ENCODE data around the gene SLC34A3. TPM values are rescaled to one million over a fixed set of nuclear protein-coding genes. Genes with fewer than 3 reads are reported as not detected.
A peak's percentile ranks its signal among the peaks of the same experiment; 100 is the strongest.
"Not testable (repeated sequence)": the region's sequence is repeated elsewhere in the genome, so short reads cannot be mapped to it uniquely, and the experiment has no call there.

Gene SLC34A3
- total RNA-seq, 1 donor from 2014 or later: 0.25 TPM

GRCh38 chr9:137255448-137256114, 24.9 kb downstream of the SLC34A3 start:
- no peaks in the 10 kb centered on the region for H3K27me3 ChIP-seq (ENCODE audit: control insufficient read depth, insufficient read depth, low read length)
- no peaks in the 10 kb centered on the region for H3K36me3 ChIP-seq (ENCODE audit: control insufficient read depth, insufficient read depth, low read length)
- DNase-seq (ENCODE audit: low read depth): no peak
- no peak for TF ChIP-seq CTCF (IDR thresholded peaks at IDR 0.05; ENCODE audit: insufficient read depth, low read length, poor library complexity, severe bottlenecking)
- peak overlapping the region; percentile 67 for H3K4me3 ChIP-seq (ENCODE audit: low read depth, low read length)

GRCh38 chr9:137256362-137256761, 25.7 kb downstream of the SLC34A3 start:
- H3K27me3 ChIP-seq (ENCODE audit: control insufficient read depth, insufficient read depth, low read length): no peaks in the 10 kb centered on the region
- DNase-seq (ENCODE audit: low read depth): no peak
- peak overlapping the region; percentile 67 for H3K4me3 ChIP-seq (ENCODE audit: low read depth, low read length)
- no peaks in the 10 kb centered on the region for H3K36me3 ChIP-seq (ENCODE audit: control insufficient read depth, insufficient read depth, low read length)
- TF ChIP-seq CTCF (IDR thresholded peaks at IDR 0.05; ENCODE audit: insufficient read depth, low read length, poor library complexity, severe bottlenecking): no peak

- H3K36me3 ChIP-seq (ENCODE audit: control insufficient read depth, insufficient read depth, low read length): no peaks in the 10 kb centered on the region
- H3K27me3 ChIP-seq (ENCODE audit: control insufficient read depth, insufficient read depth, low read length): no peaks in the 10 kb centered on the region
- no peak for DNase-seq (ENCODE audit: low read depth)
- H3K4me3 ChIP-seq (ENCODE audit: low read depth, low read length): no peak overlapping the region
- TF ChIP-seq CTCF (IDR thresholded peaks at IDR 0.05; ENCODE audit: insufficient read depth, low read length, poor library complexity, severe bottlenecking): no peak
These were observed 26.2 kb downstream of the SLC34A3 start for GRCh38 chr9:137256856-137257255.

GRCh38 chr9:137262173-137262908, 31.6 kb downstream of the SLC34A3 start:
- not testable (repeated sequence) for H3K36me3 ChIP-seq (ENCODE audit: control insufficient read depth, insufficient read depth, low read length); H3K4me3 ChIP-seq (ENCODE audit: low read depth, low read length); DNase-seq (ENCODE audit: low read depth); H3K27me3 ChIP-seq (ENCODE audit: control insufficient read depth, insufficient read depth, low read length)
- peak; percentile 47 for TF ChIP-seq CTCF (IDR thresholded peaks at IDR 0.05; ENCODE audit: insufficient read depth, low read length, poor library complexity, severe bottlenecking)

GRCh38 chr9:137262909-137263285, 32.2 kb downstream of the SLC34A3 start:
- Histone ChIP-seq H3K36me3 (ENCODE audit: control insufficient read depth, insufficient read depth, low read length) (peaks cover 3% of the 10 kb centered on the region), H3K4me3 (ENCODE audit: low read depth, low read length) (no peak overlapping the region), H3K27me3 (ENCODE audit: control insufficient read depth, insufficient read depth, low read length) (no peaks in the 10 kb centered on the region)
- no peak for TF ChIP-seq CTCF (IDR thresholded peaks at IDR 0.05; ENCODE audit: insufficient read depth, low read length, poor library complexity, severe bottlenecking)
- DNase-seq (ENCODE audit: low read depth): no peak
